HEK293 (cell line): ENCODE data around the gene SAMD11.
A peak's percentile ranks its signal among the peaks of the same experiment; 100 is the strongest.

ENCODE experiments used
- FEZF1 ChIP-seq: fragments of 450-650 bp; formaldehyde crosslinking; IDR thresholded peaks from 2 replicates; pipeline ENCODE4 v1.5.1; 2016; ENCODE audit warnings: missing biosample characterization, missing genetic modification characterization
- GLIS2 ChIP-seq: fragments of 450-650 bp; formaldehyde crosslinking; IDR thresholded peaks from 2 replicates; pipeline ENCODE4 v1.5.1; 2016; ENCODE audit warnings: missing biosample characterization, missing genetic modification characterization
- IKZF3 ChIP-seq: fragments of 450-650 bp; IDR thresholded peaks from 2 replicates; pipeline ENCODE4 v1.5.0; 2018; ENCODE audit warnings: missing biosample characterization, mild to moderate bottlenecking, missing genetic modification characterization, moderate library complexity
- KLF10 ChIP-seq: fragments of 450-650 bp; IDR thresholded peaks from 2 replicates; pipeline ENCODE4 v1.5.1; 2018; ENCODE audit warnings: missing biosample characterization, mild to moderate bottlenecking, missing genetic modification characterization
- KLF7 ChIP-seq: fragments of 450-650 bp; formaldehyde crosslinking; IDR thresholded peaks from 2 replicates; pipeline ENCODE4 v1.5.1; 2016; ENCODE audit warnings: missing biosample characterization, missing genetic modification characterization, borderline replicate concordance
- PATZ1 ChIP-seq: fragments of 450-650 bp; formaldehyde crosslinking; IDR thresholded peaks from 2 replicates; pipeline ENCODE4 v1.5.1; 2016; ENCODE audit warnings: missing biosample characterization, missing genetic modification characterization
- PRDM1 ChIP-seq: fragments of 450-650 bp; formaldehyde crosslinking; IDR thresholded peaks from 2 replicates; pipeline ENCODE4; 2016; ENCODE audit warnings: missing biosample characterization, missing genetic modification characterization
- PRDM4 ChIP-seq: fragments of 450-650 bp; formaldehyde crosslinking; IDR thresholded peaks from 2 replicates; pipeline ENCODE4 v1.5.1; 2017; ENCODE audit warnings: missing biosample characterization, missing genetic modification characterization
- SP2 ChIP-seq: fragments of 450-650 bp; formaldehyde crosslinking; IDR thresholded peaks from 2 replicates; pipeline ENCODE4 v1.5.1; 2016; ENCODE audit warnings: missing biosample characterization, missing genetic modification characterization
- SP3 ChIP-seq: fragments of 450-650 bp; formaldehyde crosslinking; IDR thresholded peaks from 2 replicates; pipeline ENCODE4 v1.5.1; 2016; ENCODE audit warnings: missing biosample characterization, missing genetic modification characterization
- ZIC2 ChIP-seq: fragments of 450-650 bp; formaldehyde crosslinking; IDR thresholded peaks from 2 replicates; pipeline ENCODE4 v1.5.1; 2016; ENCODE audit warnings: missing biosample characterization, missing genetic modification characterization
- ZNF114 ChIP-seq: fragments of 450-650 bp; formaldehyde crosslinking; IDR thresholded peaks from 2 replicates; pipeline ENCODE4 v1.5.0; 2017; ENCODE audit warnings: missing biosample characterization, missing genetic modification characterization
- ZNF19 ChIP-seq: fragments of 450-650 bp; formaldehyde crosslinking; IDR thresholded peaks from 2 replicates; pipeline ENCODE4; 2016; ENCODE audit warnings: missing biosample characterization, missing genetic modification characterization, low read depth
- ZNF2 ChIP-seq: fragments of 450-650 bp; formaldehyde crosslinking; IDR thresholded peaks from 2 replicates; pipeline ENCODE4 v1.5.1; 2016; ENCODE audit warnings: missing biosample characterization, missing genetic modification characterization
- ZNF248 ChIP-seq: fragments of 450-650 bp; formaldehyde crosslinking; IDR thresholded peaks from 2 replicates; pipeline ENCODE4 v1.5.1; 2017; ENCODE audit warnings: missing biosample characterization, missing genetic modification characterization
- ZNF266 ChIP-seq: fragments of 450-650 bp; formaldehyde crosslinking; IDR thresholded peaks from 2 replicates; pipeline ENCODE4 v1.5.1; 2016; ENCODE audit warnings: missing biosample characterization, missing genetic modification characterization, low read depth
- ZNF280C ChIP-seq: fragments of 450-650 bp; formaldehyde crosslinking; IDR thresholded peaks from 2 replicates; pipeline ENCODE4 v1.5.1; 2016; ENCODE audit warnings: missing biosample characterization, missing genetic modification characterization
- ZNF324 ChIP-seq: fragments of 450-650 bp; formaldehyde crosslinking; IDR thresholded peaks from 2 replicates; pipeline ENCODE4 v1.5.1; 2016; ENCODE audit warnings: missing biosample characterization, missing genetic modification characterization
- ZNF335 ChIP-seq: fragments of 450-650 bp; formaldehyde crosslinking; conservative IDR thresholded peaks from 2 replicates; pipeline ENCODE4 v1.5.1; 2016; ENCODE audit warnings: missing biosample characterization, missing genetic modification characterization
- ZNF341 ChIP-seq: fragments of 450-650 bp; formaldehyde crosslinking; IDR thresholded peaks from 2 replicates; pipeline ENCODE4; 2016; ENCODE audit warnings: low read depth, missing biosample characterization, missing genetic modification characterization
- ZNF350 ChIP-seq: fragments of 450-650 bp; formaldehyde crosslinking; IDR thresholded peaks from 2 replicates; pipeline ENCODE4 v1.5.0; 2017; ENCODE audit warnings: missing biosample characterization, mild to moderate bottlenecking, missing genetic modification characterization
- ZNF366 ChIP-seq: fragments of 450-650 bp; formaldehyde crosslinking; conservative IDR thresholded peaks from 2 replicates; pipeline ENCODE4 v1.5.1; 2016; ENCODE audit warnings: missing biosample characterization, missing genetic modification characterization
- ZNF37A ChIP-seq: fragments of 450-650 bp; IDR thresholded peaks from 2 replicates; pipeline ENCODE4 v1.5.1; 2018; ENCODE audit warnings: missing biosample characterization, missing genetic modification characterization
- ZNF518A ChIP-seq: fragments of 450-650 bp; formaldehyde crosslinking; conservative IDR thresholded peaks from 2 replicates; pipeline ENCODE4 v1.5.1; 2016; ENCODE audit warnings: low read depth, missing biosample characterization, missing genetic modification characterization
- ZNF571 ChIP-seq: fragments of 450-650 bp; formaldehyde crosslinking; IDR thresholded peaks from 2 replicates; pipeline ENCODE4 v1.5.0; 2017; ENCODE audit warnings: missing biosample characterization, missing genetic modification characterization
- ZNF704 ChIP-seq: fragments of 450-650 bp; formaldehyde crosslinking; IDR thresholded peaks from 2 replicates; pipeline ENCODE4 v1.5.1; 2016; ENCODE audit warnings: missing biosample characterization, missing genetic modification characterization
- ZSCAN23 ChIP-seq: fragments of 450-650 bp; formaldehyde crosslinking; IDR thresholded peaks from 2 replicates; pipeline ENCODE4 v1.5.1; 2016; ENCODE audit warnings: missing biosample characterization, missing genetic modification characterization
- ZSCAN30 ChIP-seq: fragments of 450-650 bp; IDR thresholded peaks from 2 replicates; pipeline ENCODE4 v1.5.1; 2018; ENCODE audit warnings: missing biosample characterization, mild to moderate bottlenecking, missing genetic modification characterization, moderate library complexity
- ZXDB ChIP-seq: fragments of 450-650 bp; formaldehyde crosslinking; IDR thresholded peaks from 2 replicates; pipeline ENCODE4 v1.5.1; 2016; ENCODE audit warnings: missing biosample characterization, missing genetic modification characterization

SAMD11 gene

GRCh38 chr1:939511-940106 is 15.9 kb downstream of the SAMD11 start (continued):
- no peak for TF ChIP-seq ZNF280C (tag by site-specific recombination)
- TF ChIP-seq PRDM4 (tag by site-specific recombination) = no peak
- TF ChIP-seq ZSCAN23 = no peak
- no peak for TF ChIP-seq ZNF704
- TF ChIP-seq ZXDB (tag by site-specific recombination) = no peak; the same call in 1 of the 2 replicates
- no peak for TF ChIP-seq ZNF37A (tag by site-specific recombination)
- TF ChIP-seq ZNF518A (tag by site-specific recombination) = no peak
- TF ChIP-seq ZNF324 (tag by site-specific recombination) = no peak
- peak; percentile 43; the same call in 1 of the 2 replicates for TF ChIP-seq PATZ1 (tag by site-specific recombination)
- TF ChIP-seq KLF10 (tag by site-specific recombination) = no peak
- peak; percentile 19; the same call in 1 of the 2 replicates for TF ChIP-seq ZNF335 (tag by site-specific recombination)
- peak; percentile 91 for TF ChIP-seq ZIC2
- TF ChIP-seq ZNF366 (tag by site-specific recombination) = no peak
- TF ChIP-seq FEZF1 (tag by site-specific recombination) = no peak
- no peak for TF ChIP-seq KLF7 (tag by site-specific recombination)
- TF ChIP-seq ZNF571 (tag by site-specific recombination) = no peak
- TF ChIP-seq ZNF19 (tag by site-specific recombination) = no peak
- no peak for TF ChIP-seq ZNF2 (tag by site-specific recombination)
- TF ChIP-seq SP3 (tag by site-specific recombination) = no peak
- no peak for TF ChIP-seq ZNF248
- no peak for TF ChIP-seq ZNF266 (tag by site-specific recombination)
- no peak for TF ChIP-seq ZNF114 (tag by site-specific recombination)
- peak; percentile 64 for TF ChIP-seq GLIS2 (tag by site-specific recombination)
- no peak for TF ChIP-seq SP2 (tag by site-specific recombination)
- TF ChIP-seq ZSCAN30 (tag by site-specific recombination) = no peak
- no peak for TF ChIP-seq ZNF341 (tag by site-specific recombination)
- TF ChIP-seq IKZF3 (tag by site-specific recombination) = no peak
- no peak for TF ChIP-seq PRDM1 (tag by site-specific recombination)
- TF ChIP-seq ZNF350 (tag by site-specific recombination) = no peak
